ENCODE data around the gene EVI5L.

EVI5L gene

DNA sequence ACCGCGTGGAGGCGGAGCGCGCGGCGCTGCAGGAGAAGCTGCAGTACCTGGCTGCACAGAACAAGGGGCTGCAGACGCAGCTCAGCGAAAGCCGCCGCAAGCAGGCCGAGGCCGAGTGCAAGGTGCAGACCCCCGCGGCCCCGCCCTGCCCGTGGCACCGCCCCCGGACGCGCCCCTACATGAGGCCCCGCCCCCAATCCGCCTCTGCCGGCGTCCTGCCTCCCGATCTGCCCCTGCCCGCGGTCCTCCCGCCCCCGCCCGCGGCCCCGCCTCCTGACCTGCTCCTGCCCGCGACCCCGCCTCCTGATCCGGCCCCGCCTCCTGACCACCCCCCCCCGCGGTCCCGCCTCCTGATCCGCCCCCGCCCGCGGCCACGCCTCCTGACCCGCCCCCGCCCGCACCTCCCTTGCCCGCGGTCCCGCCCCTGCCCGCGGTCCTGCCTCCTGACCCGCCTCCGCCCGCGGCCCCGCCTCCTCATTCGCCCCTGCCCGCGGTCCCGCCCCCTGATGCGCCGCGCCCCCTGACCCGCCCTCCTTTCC lies 32.5 kb downstream of the EVI5L start:
- DNase-seq: peak; percentile 67

DNA sequence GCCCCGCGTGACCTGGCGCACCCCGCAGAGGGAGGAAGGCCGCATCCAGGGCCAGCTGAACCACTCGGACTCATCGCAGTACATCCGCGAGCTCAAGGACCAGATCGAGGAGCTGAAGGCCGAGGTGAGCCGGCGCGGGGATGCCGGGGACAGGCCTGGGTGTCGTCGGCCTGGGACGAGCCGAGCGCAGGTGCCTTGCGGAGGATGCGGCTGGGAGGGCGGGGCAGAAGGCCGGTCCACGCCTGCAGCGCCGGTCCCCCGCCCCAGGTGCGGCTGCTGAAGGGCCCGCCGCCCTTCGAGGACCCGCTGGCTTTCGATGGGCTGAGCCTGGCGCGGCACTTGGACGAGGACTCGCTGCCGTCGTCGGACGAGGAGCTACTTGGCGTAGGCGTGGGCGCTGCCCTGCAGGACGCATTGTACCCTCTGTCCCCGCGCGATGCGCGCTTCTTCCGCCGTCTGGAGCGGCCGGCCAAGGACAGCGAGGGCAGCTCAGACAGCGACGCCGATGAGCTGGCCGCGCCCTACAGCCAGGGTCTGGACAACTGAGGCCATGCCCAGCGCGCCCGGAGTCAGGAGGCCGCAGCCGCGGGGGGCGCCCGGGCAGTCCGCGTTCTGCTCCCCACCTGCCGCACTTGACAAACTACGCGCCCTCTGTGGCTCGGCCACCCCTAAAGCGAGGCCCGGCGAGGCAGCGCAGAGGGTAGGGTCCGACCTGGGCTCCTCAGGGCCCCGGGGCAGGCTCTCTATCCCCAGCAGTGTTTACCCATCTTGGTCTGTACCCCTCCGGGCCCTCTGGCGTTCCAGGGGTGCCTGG lies 33.3 kb downstream of the EVI5L start:
- DNase-seq: peak; percentile 24

DNA sequence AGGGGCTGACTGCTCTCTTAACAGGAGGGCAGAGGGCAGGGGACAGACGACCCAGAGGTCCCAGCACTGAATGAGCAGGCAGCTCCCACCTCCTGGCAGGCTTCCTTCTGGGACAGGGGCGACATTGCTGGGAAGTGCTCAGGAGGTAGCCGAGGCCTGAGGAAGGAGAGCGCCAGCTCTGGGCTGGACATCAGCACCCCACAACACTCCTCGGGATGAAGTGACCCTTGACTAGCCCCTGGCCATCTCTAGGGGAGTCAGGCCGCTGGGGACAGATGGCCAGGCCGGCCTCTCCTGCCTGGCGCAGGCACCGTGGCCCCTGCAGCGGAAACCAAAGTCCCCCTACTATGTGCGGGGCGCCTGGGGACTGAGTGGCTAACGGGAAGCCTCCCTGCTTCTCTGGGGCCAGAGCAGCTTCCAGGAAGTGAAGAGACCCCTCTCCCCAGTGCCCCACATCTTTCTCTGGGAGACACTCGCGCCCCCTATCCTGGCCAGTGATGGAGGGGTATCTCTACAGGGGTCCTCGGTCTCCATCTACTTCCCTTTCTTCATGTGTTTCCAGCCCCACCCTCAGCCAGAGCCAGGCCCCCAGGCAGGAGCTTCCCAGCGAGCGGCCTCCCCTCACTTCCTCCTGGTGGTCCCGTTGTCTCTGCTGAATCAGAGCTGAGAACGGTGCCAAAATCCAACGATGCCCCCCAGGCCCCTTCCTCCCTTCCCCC lies 34.1 kb downstream of the EVI5L start:
- no peak for DNase-seq

DNA sequence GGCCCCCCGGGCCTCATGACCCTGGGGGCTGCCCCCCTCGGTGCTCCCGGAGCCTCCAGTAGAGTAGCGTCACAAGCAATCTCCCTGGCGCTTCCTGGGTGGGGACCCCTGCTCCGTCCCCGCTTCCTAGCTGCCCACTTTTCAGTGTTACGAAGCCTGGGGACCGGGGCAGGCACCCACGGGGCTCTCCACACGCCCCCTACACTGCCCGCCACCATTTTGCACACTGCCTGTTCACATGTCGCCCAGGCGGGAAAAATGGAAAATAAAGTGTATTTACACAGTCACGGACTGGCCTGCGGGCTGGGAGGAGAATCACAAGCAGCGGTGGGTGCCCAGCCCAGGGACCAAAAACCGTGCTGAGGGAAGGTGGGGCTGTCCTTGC lies 34.7 kb downstream of the EVI5L start:
- DNase-seq: no peak

DNA sequence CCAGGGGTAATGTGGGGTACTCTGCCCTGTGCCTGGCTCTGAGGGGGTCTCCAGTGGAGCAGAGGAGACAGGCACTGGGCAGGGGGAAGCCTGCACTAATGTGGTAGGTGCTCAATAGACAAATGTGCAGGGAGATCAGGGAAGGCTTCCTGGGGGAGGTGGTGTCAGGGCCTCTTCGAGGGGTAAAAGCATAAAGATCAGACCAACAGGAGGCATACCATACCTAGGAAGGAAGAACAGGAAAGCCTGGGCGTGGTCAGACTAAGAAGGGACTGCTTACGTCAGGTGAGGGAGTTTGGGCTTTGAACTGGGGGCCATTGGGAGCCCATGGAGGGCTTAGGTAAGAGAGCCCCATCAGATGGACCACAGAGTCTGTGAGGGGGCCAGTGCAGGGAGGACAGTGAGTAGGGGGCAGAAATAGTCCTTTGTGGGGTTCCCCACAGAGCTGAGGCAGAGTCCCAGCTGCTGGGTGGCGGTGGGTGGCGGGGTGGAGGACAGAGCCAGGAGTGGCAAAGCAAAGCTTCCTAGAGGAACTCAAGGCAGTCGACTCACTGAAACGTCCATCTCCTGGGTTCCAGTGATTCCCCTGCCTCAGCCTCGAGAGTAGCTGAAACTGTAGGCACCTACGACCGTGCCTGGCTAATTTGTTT lies 35.4 kb downstream of the EVI5L start:
- no peak for DNase-seq

DNA sequence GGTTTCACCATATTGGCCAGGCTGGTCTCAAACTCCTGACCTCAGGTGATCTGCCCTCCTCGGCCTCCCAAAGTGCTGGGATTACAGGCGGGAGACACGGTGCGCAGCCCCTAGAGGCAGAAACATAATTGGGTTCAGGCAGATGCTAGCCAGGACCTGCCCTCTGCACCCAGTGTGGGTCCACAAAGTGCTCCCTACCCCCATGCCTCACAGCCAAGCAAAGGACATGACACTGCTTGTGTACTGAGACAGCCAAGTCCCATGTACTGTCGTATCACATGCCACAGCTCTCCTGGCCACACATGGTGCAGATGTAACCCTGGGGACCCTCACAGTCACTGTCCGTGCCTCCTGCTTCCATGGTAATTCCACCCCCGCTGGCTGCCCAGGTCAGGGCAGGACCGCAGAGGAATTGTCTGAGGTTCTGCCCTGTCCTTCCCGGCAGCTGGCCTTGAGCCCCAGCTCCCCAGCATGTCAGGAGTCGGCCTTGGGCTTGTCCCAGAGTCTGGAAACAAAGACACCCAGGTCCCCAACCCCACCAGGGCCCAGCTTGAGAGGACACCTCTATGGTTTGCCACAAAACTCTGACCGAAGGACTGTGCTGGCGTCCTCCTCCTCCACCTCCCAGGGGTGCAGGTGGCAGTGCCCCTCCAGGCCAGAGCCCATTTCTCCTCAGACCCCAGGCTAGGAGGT lies 36.5 kb downstream of the EVI5L start:
- DNase-seq: no peak

DNA sequence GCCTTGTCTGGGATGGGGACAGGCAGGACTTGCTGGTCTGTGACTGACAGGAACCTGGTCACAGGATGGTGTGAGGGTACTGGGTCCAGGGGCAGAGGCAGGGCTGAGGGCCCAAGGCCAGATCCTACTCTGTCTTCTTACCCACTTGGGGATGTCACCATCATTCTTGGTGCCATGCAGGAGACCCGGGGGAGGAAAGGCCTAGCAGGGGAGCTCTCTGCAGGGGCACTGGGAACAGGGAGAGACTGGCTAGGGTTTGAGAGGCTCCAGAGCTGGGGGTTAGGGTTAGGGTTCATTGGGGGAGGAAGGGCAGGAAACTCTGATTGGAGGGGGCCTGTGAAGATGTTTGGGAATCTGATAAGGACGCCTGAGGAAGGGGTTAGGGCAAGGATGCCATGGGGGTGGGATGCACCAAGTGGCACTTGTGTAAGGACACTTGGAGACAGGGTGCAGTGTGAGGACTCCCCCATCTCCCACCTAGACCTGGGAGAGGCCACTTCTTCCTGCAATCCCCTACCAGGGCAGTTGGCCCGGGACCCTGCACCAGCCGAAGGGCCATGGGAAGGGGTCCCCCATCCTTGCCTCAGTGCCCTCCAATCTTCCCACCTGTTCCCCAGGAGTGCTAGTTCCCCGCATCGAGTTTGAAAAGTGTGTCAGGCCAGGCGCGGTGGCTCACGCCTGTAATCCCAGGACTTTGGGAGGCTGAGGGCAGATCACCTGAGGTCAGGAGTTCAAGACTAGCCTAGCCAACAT lies 37.2 kb downstream of the EVI5L start:
- no peak for DNase-seq

DNA sequence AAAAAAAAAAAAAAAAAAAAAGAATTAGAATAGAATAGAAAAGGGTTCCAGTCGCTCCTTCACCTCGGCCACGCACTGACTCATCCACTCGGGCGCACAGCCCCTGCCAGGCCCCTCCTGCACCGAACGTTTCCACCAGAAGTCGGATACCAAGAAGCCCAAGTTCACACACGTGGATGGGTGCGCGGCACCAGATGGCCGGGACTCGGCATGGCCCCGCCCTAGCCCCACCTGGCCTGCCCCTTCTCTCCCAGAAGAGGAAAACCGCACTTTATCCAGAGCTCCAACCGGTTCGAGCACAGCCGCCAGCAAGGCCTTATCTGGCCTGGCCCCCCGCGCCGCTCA lies 38.3 kb downstream of the EVI5L start:
- DNase-seq: no peak

DNA sequence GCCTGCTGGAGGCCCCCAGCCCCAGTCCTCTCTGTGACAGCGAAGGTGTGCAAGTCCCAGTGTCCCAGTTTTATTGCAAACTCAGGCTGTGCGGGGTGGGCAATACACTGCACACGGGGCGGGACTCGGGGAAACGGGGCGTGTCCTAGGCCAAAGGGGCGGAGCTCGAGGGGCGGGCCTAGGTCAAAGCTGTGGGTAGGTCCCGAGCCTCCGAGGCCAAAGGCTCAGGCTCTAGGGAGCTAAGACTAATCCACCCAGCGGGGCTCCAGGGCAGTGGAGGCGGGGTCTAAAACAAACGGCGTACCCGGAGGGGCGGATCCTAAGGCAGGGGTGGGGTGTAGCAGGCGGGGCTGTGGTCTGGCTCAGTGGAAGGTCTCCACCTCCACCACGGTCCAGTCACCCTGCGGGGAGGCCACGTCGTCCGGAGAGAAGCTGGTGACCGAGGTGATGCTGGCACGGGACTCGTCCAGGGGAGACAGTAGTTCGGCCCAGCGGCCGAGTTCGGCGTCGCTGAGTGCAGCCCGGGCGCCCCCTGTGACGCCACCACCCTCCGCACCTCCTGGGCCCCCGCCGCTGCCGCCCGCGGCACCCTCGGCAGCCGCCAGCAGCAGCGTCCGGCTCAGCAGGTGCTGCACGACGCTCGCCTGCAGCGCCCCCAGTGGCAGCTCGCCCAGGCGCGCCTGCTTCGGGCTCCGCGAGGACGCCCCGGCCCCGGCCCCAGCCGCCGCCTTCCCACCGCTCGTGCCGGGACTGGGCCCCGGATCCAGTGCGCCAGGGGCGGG lies 38.8 kb downstream of the EVI5L start:
- DNase-seq: peak; percentile 79

DNA sequence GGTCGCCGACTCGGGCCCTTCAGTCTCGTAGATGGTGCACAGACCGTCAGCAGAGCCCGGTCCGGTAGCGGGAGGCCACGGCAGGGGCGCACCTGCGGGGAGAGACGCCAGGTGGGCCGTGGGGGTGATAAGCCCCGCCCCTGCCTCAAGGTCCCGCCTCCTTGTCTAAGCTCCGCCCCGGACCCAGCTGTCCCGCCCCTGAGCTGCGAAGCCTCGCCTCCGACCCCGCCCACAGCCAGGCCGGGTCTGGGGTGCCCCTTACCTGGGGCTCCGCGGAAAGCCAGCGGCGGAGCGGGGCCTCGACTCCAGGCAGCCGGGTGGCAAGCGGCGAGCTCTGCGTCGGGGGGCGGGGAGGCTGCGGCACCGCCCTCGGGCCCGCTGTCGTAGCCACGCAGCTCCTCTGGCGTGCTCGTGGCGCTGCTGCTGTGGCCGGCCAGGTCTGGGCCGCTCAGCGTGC lies 39.5 kb downstream of the EVI5L start:
- peak; percentile 70 for DNase-seq

DNA sequence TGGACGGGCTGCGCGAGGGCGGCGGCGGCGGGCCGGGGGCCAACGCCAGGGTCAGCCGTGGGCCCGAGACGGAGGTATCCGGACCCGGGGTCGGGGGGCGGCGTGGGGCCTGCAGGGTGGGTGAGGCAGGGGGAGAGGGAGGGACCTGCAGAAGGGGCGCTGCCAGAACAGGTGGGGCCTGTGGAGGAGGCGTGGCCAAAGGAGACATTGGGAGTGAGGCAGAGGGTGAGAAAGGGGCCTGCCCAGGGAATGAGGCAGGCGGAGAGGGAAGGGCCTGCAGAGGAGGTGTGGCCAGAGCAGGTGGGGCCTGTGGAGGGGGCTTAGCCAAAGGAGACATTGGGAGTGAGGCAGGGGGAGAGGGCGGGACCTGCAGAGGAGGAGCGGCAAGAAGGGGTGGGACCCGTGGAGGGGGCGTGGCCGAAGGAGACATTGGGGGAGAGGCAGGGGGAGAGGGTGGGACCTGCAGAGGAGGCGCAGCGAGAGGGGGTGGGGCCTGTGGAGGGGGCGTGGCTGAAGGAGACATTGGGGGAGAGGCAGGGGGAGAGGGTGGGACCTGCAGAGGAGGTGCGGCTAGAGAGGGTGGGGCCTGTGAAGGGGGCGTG lies 40.0 kb downstream of the EVI5L start:
- DNase-seq: peak; percentile 46

DNA sequence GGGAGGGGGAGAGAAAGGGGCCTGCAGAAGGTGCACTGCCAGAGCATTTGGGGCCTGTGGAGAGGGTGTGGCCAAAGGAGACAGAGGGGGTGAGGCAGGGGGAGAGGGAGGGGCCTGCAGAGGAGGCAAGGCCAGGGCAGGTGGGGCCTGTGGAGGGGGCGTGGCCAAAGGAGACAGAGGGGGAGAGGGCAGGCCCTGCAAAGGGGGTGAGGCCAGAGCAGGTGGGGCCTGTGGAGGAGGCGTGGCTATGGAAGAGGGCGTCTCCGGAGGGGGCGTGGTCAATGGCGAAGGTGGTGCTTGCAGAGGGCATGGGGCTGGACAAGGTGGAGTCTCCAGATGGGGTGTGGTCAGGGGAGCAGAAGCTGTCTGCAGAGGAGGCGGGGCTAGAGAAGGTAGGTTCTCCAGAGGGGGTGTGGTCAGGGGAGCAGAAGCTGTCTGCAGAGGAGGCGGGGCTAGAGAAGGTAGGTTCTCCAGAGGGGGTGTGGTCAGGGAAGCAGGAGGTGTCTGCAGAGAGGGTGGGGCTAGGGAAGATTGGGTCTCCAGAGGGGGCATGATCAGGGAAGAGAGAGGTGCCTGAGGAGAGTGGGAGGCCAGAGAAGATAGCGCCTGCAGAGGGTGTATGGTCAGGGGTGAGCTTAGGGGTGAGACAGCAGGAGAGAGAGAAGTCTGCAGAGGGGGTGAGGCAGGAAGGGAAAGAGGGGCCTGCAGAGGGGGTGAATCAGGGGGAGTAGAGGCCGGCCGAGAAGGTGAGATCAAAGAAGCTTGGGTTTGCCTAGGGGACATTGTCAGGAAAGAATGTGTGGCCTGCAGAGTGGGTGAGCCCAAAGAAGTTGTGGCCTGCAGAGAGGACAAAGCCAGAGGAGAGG lies 40.8 kb downstream of the EVI5L start:
- peak; percentile 26 for DNase-seq

DNA sequence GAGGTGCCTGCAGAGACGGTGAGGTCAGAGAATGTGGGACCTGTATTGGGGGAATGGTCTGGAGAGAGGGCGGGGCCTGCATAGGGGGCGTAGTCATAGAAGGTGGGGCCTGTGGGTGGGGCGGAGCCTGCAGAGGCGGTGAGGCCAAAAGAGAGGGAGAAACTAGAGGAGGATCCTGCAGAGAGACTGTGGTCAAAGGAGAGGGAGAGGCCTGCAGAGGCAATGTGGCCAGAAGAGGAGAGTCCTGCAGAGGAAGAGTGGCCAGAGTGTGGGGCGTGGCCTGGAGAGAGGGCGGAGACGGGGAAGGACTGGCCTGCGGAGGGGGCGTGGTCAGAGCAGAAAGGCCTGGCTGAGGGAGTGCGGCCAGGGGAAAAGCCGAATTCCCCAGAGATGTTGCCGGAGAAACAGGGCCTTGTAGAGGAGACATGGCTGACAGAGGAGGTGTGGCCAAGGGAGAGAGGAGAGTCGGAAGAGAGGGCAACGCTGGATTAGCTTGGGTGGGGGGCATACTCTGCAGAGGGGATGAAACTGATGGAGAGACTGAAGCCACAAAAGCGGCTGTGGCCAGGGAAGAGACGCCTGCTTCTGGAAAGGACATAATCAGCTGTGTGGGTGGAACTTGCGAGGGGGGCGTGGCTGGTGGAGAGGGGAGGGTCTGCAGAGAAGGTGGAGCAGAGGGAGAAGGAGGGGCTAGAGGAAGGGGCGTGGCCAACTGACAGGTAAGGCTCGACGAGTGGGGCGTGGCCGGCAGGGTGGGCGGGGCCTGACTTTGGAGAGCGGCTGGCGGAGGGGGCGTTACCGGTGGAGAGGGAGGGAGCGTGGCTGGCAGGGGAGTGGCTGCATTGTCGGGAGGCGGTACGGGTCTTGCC lies 41.7 kb downstream of the EVI5L start:
- DNase-seq: peak; percentile 72

DNA sequence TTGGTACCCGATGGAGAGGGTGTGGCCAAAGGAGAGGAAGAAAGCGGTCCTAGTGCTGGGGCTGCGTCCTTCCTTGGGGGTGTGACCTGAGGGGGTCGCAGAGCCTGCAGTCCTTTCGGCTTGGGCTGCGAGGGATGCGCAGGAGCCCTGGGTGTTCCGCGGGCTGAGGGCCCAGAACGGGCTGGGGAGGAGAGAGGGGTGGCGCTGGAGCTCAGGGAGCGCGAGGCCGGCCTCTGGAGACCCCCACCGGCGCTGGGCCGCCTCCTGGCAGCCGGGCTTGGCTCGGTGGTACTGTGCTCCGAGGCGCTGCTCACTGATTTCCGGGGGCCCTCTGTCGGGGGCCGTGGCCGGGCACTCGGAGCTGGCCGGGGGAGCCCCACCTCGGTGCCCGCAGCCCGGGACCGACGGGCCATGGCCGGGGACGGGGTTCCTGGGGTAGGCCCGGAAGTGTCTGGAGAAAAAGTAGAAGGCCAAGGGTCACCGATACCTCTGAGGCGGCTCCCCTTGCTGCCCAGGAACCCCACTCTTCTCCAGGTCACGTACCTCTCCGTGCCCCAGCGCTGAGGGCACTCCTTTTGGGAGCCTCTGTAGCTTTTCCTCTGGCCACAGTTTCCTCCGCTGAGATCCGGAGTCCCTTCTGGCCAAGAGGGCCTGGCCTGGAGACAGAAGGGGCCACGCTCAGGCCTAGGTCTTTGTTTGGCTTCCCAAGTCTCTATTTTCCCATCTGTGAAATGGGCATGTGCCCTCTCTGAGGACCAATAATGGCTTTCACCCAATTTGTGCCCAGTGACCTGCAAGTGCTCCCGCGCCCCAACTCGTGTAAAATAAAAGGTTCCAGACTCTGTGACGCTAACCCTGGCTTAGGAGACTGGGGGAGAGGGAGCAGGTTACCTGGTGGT lies 42.5 kb downstream of the EVI5L start:
- no peak for DNase-seq

DNA sequence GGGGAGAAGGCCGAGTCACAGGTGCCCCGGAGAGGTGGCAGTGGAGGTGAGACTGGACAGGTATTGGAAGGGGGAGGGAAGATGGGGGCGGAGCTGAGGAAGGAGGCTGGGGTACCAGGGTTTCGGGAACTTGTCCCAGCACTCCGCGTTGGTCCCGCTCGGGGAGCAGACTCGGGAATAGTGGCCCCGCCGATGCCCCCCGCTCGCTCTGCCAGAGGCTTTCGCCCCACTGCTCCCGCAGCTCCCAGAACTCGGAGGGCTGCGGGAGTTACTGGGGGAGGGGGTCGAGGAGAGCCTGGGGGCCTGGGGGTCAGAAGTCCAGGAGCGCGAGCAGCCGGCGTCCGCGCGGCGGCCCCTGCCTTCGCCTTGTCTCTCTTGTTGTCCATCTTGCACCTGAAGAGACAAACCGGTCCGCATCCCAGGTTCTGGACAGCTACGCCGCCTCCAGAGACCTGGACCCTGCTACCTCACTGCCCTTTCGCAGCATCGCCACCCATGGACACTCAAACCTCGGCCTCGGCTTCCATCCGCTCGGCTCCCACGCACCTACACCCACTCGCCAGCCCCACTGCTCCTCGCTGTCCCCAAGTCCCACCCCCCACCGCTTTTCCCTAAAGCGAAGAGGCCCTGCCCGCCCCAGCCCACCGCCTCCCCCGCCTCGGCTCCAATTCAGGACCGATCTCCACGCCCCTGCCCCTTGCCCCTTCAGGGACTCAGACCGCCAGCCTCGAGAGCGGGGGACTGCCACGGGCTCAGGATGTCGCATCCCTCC lies 43.5 kb downstream of the EVI5L start:
- no peak for DNase-seq

DNA sequence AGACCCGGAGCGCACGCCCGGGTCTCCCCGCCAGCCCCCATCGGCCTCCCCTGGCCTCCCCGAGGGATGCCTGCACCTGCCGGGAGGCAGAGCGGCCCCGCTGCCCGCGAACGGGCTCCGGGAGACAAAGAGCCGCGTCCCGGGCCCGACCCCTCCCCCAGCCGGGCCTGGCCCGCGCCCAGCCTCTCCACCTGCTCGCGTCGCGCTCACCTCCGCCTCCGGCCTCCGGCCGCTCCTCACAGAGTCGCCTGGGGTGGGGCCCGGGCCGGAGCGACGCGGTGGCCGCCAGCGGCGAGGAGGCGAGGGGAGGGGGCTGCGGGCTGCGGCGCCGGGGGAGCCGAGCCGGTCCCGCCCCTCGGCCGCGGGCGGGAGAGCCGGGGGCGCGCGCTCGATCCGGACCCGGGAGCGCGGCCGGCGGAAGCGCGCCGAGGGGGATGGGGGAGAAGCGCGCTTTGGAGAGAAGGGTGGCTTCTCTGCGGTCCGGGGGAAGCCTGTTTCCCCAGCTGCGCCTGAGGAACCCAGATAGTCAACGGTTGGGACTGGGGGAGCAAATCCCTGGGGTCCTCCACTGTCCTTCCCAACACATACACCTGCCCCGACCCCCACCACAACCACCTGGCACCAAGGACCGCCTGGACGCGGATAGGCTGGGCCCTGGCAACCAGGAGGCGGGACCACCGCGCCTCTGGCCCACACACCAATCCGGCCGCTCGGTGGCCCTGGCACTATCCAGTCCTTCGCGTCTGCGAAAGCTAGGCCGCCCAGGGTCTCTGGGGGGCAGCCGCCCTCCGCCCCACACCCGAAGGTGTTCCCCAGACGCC lies 44.3 kb downstream of the EVI5L start, which contains the start of gene PRR36:
TSS of gene PRR36 (minus strand) at position 315 of the 821 bp plus-strand sequence. CDS start 701 bp downstream, outside the sequence.
- DNase-seq: no peak

All from stimulated activated naive CD4-positive, alpha-beta T cell treated with Interleukin-2 at 50 U/mL for 16 hours (primary cell).